HG02678 (cell line): ENCODE measurements around the gene RBMS1.
A peak's percentile ranks its signal among the peaks of the same experiment; 100 is the strongest.

Source experiments
- ATAC-seq: cut with Tn5 transposase; IDR thresholded peaks from one replicate; pipeline ENCODE4 v1.9.1; 2021; ENCODE audit warnings: mild to moderate bottlenecking, moderate library complexity; ENCODE audit not compliant: unreplicated experiment

RBMS1 gene

GRCh38 chr2:160261732-160262131, 231.9 kb downstream of the RBMS1 start:
- ATAC-seq = no peak

GRCh38 chr2:160258492-160258805, 235.2 kb downstream of the RBMS1 start:
- ATAC-seq = no peak

- ATAC-seq = no peak
Measured at GRCh38 chr2:160257743-160258491, 235.7 kb downstream of the RBMS1 start.

- ATAC-seq = no peak
Measured at GRCh38 chr2:160257041-160257742, 236.4 kb downstream of the RBMS1 start.

GRCh38 chr2:160256507-160256906, 237.1 kb downstream of the RBMS1 start:
- ATAC-seq = no peak

- no peak for ATAC-seq
Measured at GRCh38 chr2:160255408-160255807, 238.2 kb downstream of the RBMS1 start.

- ATAC-seq = no peak
Measured at GRCh38 chr2:160254189-160254762, 239.3 kb downstream of the RBMS1 start.

GRCh38 chr2:160253440-160254188, 240.0 kb downstream of the RBMS1 start:
- no peak for ATAC-seq

GRCh38 chr2:160252900-160253299, 240.7 kb downstream of the RBMS1 start:
- no peak for ATAC-seq

- ATAC-seq = peak; percentile 55
Measured at GRCh38 chr2:160252278-160252887, 241.2 kb downstream of the RBMS1 start.

- ATAC-seq = no peak
Measured at GRCh38 chr2:160251569-160251968, 242.0 kb downstream of the RBMS1 start.

GRCh38 chr2:160249876-160250275, 243.7 kb downstream of the RBMS1 start:
- no peak for ATAC-seq

- no peak for ATAC-seq
Measured at GRCh38 chr2:160247296-160248035, 246.1 kb downstream of the RBMS1 start.

GRCh38 chr2:160246356-160246755, 247.3 kb downstream of the RBMS1 start:
- ATAC-seq = no peak

GRCh38 chr2:160245614-160246155, 247.9 kb downstream of the RBMS1 start:
- ATAC-seq = no peak

GRCh38 chr2:160242893-160243564, 250.6 kb downstream of the RBMS1 start:
- ATAC-seq = no peak

- ATAC-seq = no peak
Measured at GRCh38 chr2:160241251-160242137, 252.1 kb downstream of the RBMS1 start.

- ATAC-seq = no peak
Measured at GRCh38 chr2:160239436-160239835, 254.2 kb downstream of the RBMS1 start.

GRCh38 chr2:160238392-160238791, 255.2 kb downstream of the RBMS1 start:
- no peak for ATAC-seq
